Melanocyte of skin (primary cell): ENCODE results near the gene GATA6. TPM values are rescaled to one million over a fixed set of nuclear protein-coding genes. Genes with fewer than 3 reads are reported as not detected.

Experiments
- small RNA-seq, 2 donors: library from RNA; depleted of rRNA; stranded (forward); fragments of <200 nt; gene quantifications; one replicate each; pipeline ENCODE3, GENCODE V24; 2012
- total RNA-seq, 2 donors: library from RNA; depleted of rRNA; stranded (reverse); fragments of >200 nt; gene quantifications; 2 replicates each; pipeline ENCODE4 v1.2.3, GENCODE V29; 2012

GATA6 gene
- under 1 TPM; under 0.01 to 0.33 TPM for total RNA-seq

DNA sequence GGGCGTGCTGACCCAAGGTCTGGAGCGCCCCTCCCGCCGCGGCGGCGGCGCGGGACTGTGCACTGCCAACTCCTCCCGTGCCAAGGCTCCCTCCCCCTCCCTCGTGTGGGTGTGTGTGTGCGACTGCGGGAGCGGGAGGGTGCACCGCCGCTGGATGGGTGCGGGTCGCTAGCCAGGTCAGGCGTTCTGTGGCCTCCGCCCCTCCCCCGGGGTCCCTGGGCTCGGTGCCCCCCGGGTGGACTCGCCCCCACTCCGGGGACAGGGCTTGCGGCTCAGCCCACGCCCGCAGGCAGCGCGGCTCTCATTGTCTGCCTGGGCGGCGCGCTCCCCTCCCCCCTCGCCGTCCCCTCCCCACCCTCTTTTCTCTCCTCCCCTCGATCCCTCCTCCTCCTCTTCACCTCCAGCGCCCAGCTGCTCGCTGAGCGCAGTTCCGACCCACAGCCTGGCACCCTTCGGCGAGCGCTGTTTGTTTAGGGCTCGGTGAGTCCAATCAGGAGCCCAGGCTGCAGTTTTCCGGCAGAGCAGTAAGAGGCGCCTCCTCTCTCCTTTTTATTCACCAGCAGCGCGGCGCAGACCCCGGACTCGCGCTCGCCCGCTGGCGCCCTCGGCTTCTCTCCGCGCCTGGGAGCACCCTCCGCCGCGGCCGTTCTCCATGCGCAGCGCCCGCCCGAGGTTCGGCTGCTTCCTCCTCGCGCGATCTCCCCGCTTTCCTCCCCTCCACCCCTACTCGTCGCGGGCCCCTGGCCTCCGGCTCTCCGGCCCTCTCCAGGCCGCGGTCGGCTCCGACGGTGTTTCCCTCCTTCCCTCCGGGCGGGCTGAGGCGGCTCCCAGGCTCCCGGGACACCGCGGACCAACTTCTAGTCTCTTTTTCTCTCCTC is at the start of gene GATA6:
TSS of gene GATA6 (plus strand) at position 579 of the 878 bp plus-strand sequence. CDS start 1,556 bp downstream, outside the sequence.

Small RNAs within 50 kb of the gene (small RNA-seq; reads per million reads assigned to genes)
- 0.17 to 0.30 reads per million in 2 donors for gene RNU6-702P
- gene RNU6ATAC20P: 0 reads per million in 2 donors

Other genes starting within 250 kb of the GATA6 start
- not detected for gene CTAGE1, start 248.3 kb downstream of the GATA6 start, total RNA-seq